Medulla oblongata (tissue), 1 donor: ENCODE data around the gene ZBTB45.
A peak's percentile ranks its signal among the peaks of the same experiment; 100 is the strongest.
"Not testable (repeated sequence)": the region's sequence is repeated elsewhere in the genome, so short reads cannot be mapped to it uniquely, and the experiment has no call there.

ENCODE experiments used
- DNase-seq: peaks from one replicate; pipeline ENCODE4 v3.0.0-alpha.2; 2015; ENCODE audit errors: extremely low spot score

ZBTB45 gene

GRCh38 chr19:58510084-58510862, 9.3 kb downstream of the ZBTB45 start:
- no peak for DNase-seq

- DNase-seq, result no peak
Observed at GRCh38 chr19:58509731-58510083, 9.9 kb downstream of the ZBTB45 start.

- DNase-seq, result not testable (repeated sequence)
Observed at GRCh38 chr19:58507602-58508223, 11.9 kb downstream of the ZBTB45 start.

- no peak for DNase-seq
Observed at GRCh38 chr19:58500242-58500641, 19.4 kb downstream of the ZBTB45 start.

- DNase-seq, result peak; percentile 99
Observed at GRCh38 chr19:58499021-58499927, 20.3 kb downstream of the ZBTB45 start.

GRCh38 chr19:58498316-58499020, 21.1 kb downstream of the ZBTB45 start:
- DNase-seq, result no peak

- no peak for DNase-seq
Observed at GRCh38 chr19:58497634-58498170, 21.9 kb downstream of the ZBTB45 start.

- DNase-seq, result peak; percentile 52
Observed at GRCh38 chr19:58492265-58492664, 27.3 kb downstream of the ZBTB45 start.

GRCh38 chr19:58491393-58491792, 28.2 kb downstream of the ZBTB45 start:
- DNase-seq, result no peak

GRCh38 chr19:58484349-58484748, 35.3 kb downstream of the ZBTB45 start:
- not testable (repeated sequence) for DNase-seq

GRCh38 chr19:58483776-58484175, 35.8 kb downstream of the ZBTB45 start:
- DNase-seq, result no peak

GRCh38 chr19:58482372-58482771, 37.2 kb downstream of the ZBTB45 start:
- DNase-seq, result no peak

GRCh38 chr19:58480831-58481230, 38.8 kb downstream of the ZBTB45 start:
- no peak for DNase-seq

- no peak for DNase-seq
Observed at GRCh38 chr19:58480481-58480830, 39.2 kb downstream of the ZBTB45 start.

GRCh38 chr19:58479736-58480480, 39.7 kb downstream of the ZBTB45 start:
- DNase-seq, result no peak

- no peak for DNase-seq
Observed at GRCh38 chr19:58479303-58479702, 40.3 kb downstream of the ZBTB45 start.

GRCh38 chr19:58477871-58478270, 41.7 kb downstream of the ZBTB45 start:
- DNase-seq, result no peak

- DNase-seq, result no peak
Observed at GRCh38 chr19:58477130-58477529, 42.5 kb downstream of the ZBTB45 start.

GRCh38 chr19:58476498-58477015, 43.1 kb downstream of the ZBTB45 start:
- DNase-seq, result no peak

GRCh38 chr19:58475714-58476497, 43.7 kb downstream of the ZBTB45 start, which contains the start of gene ZNF446:
TSS of gene ZNF446 (plus strand) at chr19:58476352. CDS start at chr19:58477219, 867 bp downstream.
- DNase-seq, result peak; percentile 98
